CD14-positive monocyte (primary cell): ENCODE measurements around the gene PCDHGA12. TPM values are rescaled to one million over a fixed set of nuclear protein-coding genes. Genes with fewer than 3 reads are reported as not detected.
"Not testable (repeated sequence)": the region's sequence is repeated elsewhere in the genome, so short reads cannot be mapped to it uniquely, and the experiment has no call there.

ENCODE experiments used
- DNase-seq, 3 donors: peaks; one replicate each; pipeline ENCODE4 v3.0.0-alpha.2; 2011 to 2022
- H2AFZ ChIP-seq: 2 replicates; pipeline ENCODE4 v1.6.0; 2012; ENCODE audit warnings: mild to moderate bottlenecking, low read depth, low read length, inconsistent platforms; ENCODE audit not compliant: insufficient read depth, poor library complexity, severe bottlenecking
- H3K27ac ChIP-seq, 2 donors: 1 replicate in 1 of 2; 2 replicates in 1 of 2; pipeline ENCODE4 v1.5.1; 2012 to 2013; ENCODE audit warnings: low read length in 2 of 2, control low read depth in 1 of 2, inconsistent platforms in 1 of 2, low read depth in 1 of 2, mild to moderate bottlenecking in 1 of 2
- H3K27me3 ChIP-seq, 2 donors: one replicate each; pipeline versions ENCODE4 v1.6.0 to v1.6.1; 2011 to 2013; ENCODE audit warnings: low read length in 2 of 2; ENCODE audit not compliant: control insufficient read depth in 2 of 2, insufficient read depth in 2 of 2
- H3K36me3 ChIP-seq, 2 donors: replicated peaks in 1 of 2; 1 replicate in 1 of 2; 2 replicates in 1 of 2; pipeline versions ENCODE4 v1.5.1 to v1.6.1; 2012 to 2013; ENCODE audit warnings: low read length in 2 of 2, control low read depth in 1 of 2, inconsistent platforms in 1 of 2, mild to moderate bottlenecking in 1 of 2; ENCODE audit not compliant: insufficient read depth in 2 of 2, control insufficient read depth in 1 of 2
- H3K4me1 ChIP-seq, 2 donors: 1 replicate in 1 of 2; 2 replicates in 1 of 2; pipeline versions ENCODE4 v1.5.1 to v1.6.1; 2012 to 2013; ENCODE audit warnings: low read length in 2 of 2, control low read depth in 1 of 2, inconsistent platforms in 1 of 2, mild to moderate bottlenecking in 1 of 2, moderate library complexity in 1 of 2; ENCODE audit not compliant: insufficient read depth in 2 of 2, control insufficient read depth in 1 of 2
- H3K4me2 ChIP-seq: replicated peaks from 2 replicates; pipeline ENCODE3; 2012; ENCODE audit warnings: low read length, moderate library complexity, mild to moderate bottlenecking; ENCODE audit not compliant: poor library complexity, severe bottlenecking; ENCODE audit errors: extremely low read depth
- H3K4me3 ChIP-seq, 3 experiments: fragments of 200-600 bp in 1 of 3; sonication (generic) in 1 of 3; replicated peaks in 1 of 3; 1 replicate in 2 of 3; 2 replicates in 1 of 3; pipeline ENCODE4 v1.5.1; 2011 to 2013; ENCODE audit warnings: low read length in 3 of 3, mild to moderate bottlenecking in 3 of 3, control low read depth in 2 of 3, low read depth in 2 of 3, inconsistent platforms in 1 of 3, moderate library complexity in 1 of 3
- H3K79me2 ChIP-seq: 2 replicates; pipeline ENCODE4 v1.6.0; 2012; ENCODE audit warnings: mild to moderate bottlenecking, control low read depth, inconsistent platforms, low read length, moderate library complexity; ENCODE audit not compliant: insufficient read depth
- H3K9ac ChIP-seq: 2 replicates; pipeline ENCODE4 v1.6.0; 2017; ENCODE audit warnings: low read length, mild to moderate bottlenecking; ENCODE audit not compliant: insufficient read depth, poor library complexity, severe bottlenecking
- H3K9me3 ChIP-seq, 2 donors: replicated peaks in 1 of 2; 1 replicate in 1 of 2; 2 replicates in 1 of 2; pipeline versions ENCODE4 v1.5.1 to v1.6.1; 2012 to 2013; ENCODE audit warnings: low read length in 2 of 2, control low read depth in 1 of 2; ENCODE audit not compliant: control insufficient read depth in 1 of 2, insufficient read depth in 1 of 2
- H4K20me1 ChIP-seq: 2 replicates; pipeline ENCODE4 v1.6.0; 2012; ENCODE audit warnings: mild to moderate bottlenecking, low read length, control low read depth, moderate library complexity; ENCODE audit not compliant: insufficient read depth
- H3K27ac Mint-ChIP-seq, 7 donors: one replicate each; pipeline ENCODE4 v1.8.0; 2020; ENCODE audit warnings: mild to moderate bottlenecking in 7 of 7, mixed read lengths in 7 of 7, moderate library complexity in 6 of 7, inconsistent platforms in 2 of 7
- H3K27me3 Mint-ChIP-seq, 3 donors: one replicate each; pipeline ENCODE4 v1.8.0; 2021 to 2022; ENCODE audit warnings: low read depth in 3 of 3, mild to moderate bottlenecking in 3 of 3, mixed read lengths in 3 of 3, moderate library complexity in 3 of 3, inconsistent platforms in 1 of 3
- H3K36me3 Mint-ChIP-seq, 2 donors: one replicate each; pipeline ENCODE4 v1.8.0; 2020; ENCODE audit warnings: mixed read lengths in 2 of 2, inconsistent platforms in 1 of 2, mild to moderate bottlenecking in 1 of 2
- H3K4me1 Mint-ChIP-seq: one replicate; pipeline ENCODE4 v1.8.0; 2020; ENCODE audit warnings: mild to moderate bottlenecking, mixed read lengths
- H3K4me3 Mint-ChIP-seq, 2 donors: one replicate each; pipeline ENCODE4 v1.8.0; 2020; ENCODE audit warnings: mild to moderate bottlenecking in 2 of 2, mixed read lengths in 2 of 2, moderate library complexity in 1 of 2
- H3K9me3 Mint-ChIP-seq, 7 donors: one replicate each; pipeline ENCODE4 v1.8.0; 2020 to 2022; ENCODE audit warnings: mixed read lengths in 7 of 7, mild to moderate bottlenecking in 6 of 7, moderate library complexity in 6 of 7, inconsistent platforms in 2 of 7
- CTCF ChIP-seq: fragments of 200-600 bp; IDR thresholded peaks from one replicate; pipeline ENCODE4 v1.8.0; 2022; ENCODE audit warnings: antibody characterized with exemption, mild to moderate bottlenecking
- WGBS: methylation state at CpG from one replicate; pipeline ENCODE4 v1.1.5; 2013; ENCODE audit warnings: missing lambda C conversion rate; ENCODE audit not compliant: insufficient coverage; 5-methylcytosine and 5-hydroxymethylcytosine counted together
- intact Hi-C, 2 donors: fragments of 100-400 bp; cut with micrococcal nuclease; formaldehyde crosslinking; loops; one replicate each; pipeline versions ENCODE4 v1.15.0 to v1.15.1; 2023
- polyA plus RNA-seq, 3 donors: library from polyadenylated mRNA; depleted of rRNA in 1 of 3; unstranded in 2 of 3; stranded (reverse) in 1 of 3; fragments of 300-500 nt in 2 of 3; fragments of >200 nt in 1 of 3; fragmentation: Illumina TruSeq in 2 of 3; gene quantifications; 1 replicate in 2 of 3; 2 replicates in 1 of 3; pipeline ENCODE4 v1.2.3, GENCODE V29; 2012 to 2021

PCDHGA12 gene
- polyA plus RNA-seq, 3 donors, result 0.01 TPM; not detected in 2

- peaks cover 53 to 97% of the 10 kb centered on the region in 2 donors for H3K27me3 ChIP-seq
- no peak within 1 kb of the TSS for H3K27ac Mint-ChIP-seq
- no peaks in the 10 kb centered on the region for H3K36me3 ChIP-seq
- DNase-seq, result no peak
- peaks cover 41 to 79% (median 64%) of the 10 kb centered on the region in 7 donors for H3K9me3 Mint-ChIP-seq
- H3K4me3 Mint-ChIP-seq, result peak within 1 kb of the TSS; percentile 42 to 69
- H2AFZ ChIP-seq, result no peak within 1 kb of the TSS
- peaks cover 5% of the 10 kb centered on the region for H3K4me1 Mint-ChIP-seq
- H4K20me1 ChIP-seq, result no peaks in the 10 kb centered on the region
- peaks cover 7 to 12% of the 10 kb centered on the region in 2 donors for H3K36me3 Mint-ChIP-seq
- peaks cover 59 to 88% (median 84%) of the 10 kb centered on the region in 3 donors for H3K27me3 Mint-ChIP-seq
- H3K4me3 ChIP-seq, result no peak within 1 kb of the TSS
- H3K9ac ChIP-seq, result no peak within 1 kb of the TSS
- 31% methylated on average over 23 of the region's 38 CpGs for WGBS
- H3K4me2 ChIP-seq, result no peak within 1 kb of the TSS
- H3K79me2 ChIP-seq, result no peaks in the 10 kb centered on the region
- peaks cover 50 to 92% of the 10 kb centered on the region in 2 donors for H3K9me3 ChIP-seq
- no peaks in the 10 kb centered on the region for H3K4me1 ChIP-seq
- no peak within 1 kb of the TSS for H3K27ac ChIP-seq
- peak; percentile 12 for TF ChIP-seq CTCF
- intact Hi-C loops, result no loop called here
These were observed 37.7 kb upstream of the PCDHGA12 start, which contains the start of gene PCDHGA8 for GRCh38 chr5:141392429-141393198. Gene PCDHGA8 (plus strand): TSS chr5:141392633. CDS start chr5:141392814, 181 bp downstream.

- no peak overlapping the region for H3K9ac ChIP-seq
- H3K4me3 ChIP-seq, result no peak overlapping the region
- no peak overlapping the region for H3K27ac ChIP-seq
- WGBS, result 45% methylated on average over 15 of the region's 21 CpGs
- peaks cover 7 to 12% of the 10 kb centered on the region in 2 donors for H3K36me3 Mint-ChIP-seq
- peaks cover 51 to 91% of the 10 kb centered on the region in 2 donors for H3K9me3 ChIP-seq
- H3K4me1 Mint-ChIP-seq, result peaks cover 5% of the 10 kb centered on the region
- H3K79me2 ChIP-seq, result no peaks in the 10 kb centered on the region
- peaks cover 62 to 89% (median 86%) of the 10 kb centered on the region in 3 donors for H3K27me3 Mint-ChIP-seq
- peaks cover 41 to 79% (median 64%) of the 10 kb centered on the region in 7 donors for H3K9me3 Mint-ChIP-seq
- H3K4me3 Mint-ChIP-seq, result peak overlapping the region in 1 of 2 donors; percentile 69
- H3K4me2 ChIP-seq, result no peak overlapping the region
- H4K20me1 ChIP-seq, result no peaks in the 10 kb centered on the region
- no peaks in the 10 kb centered on the region for H3K36me3 ChIP-seq
- H3K4me1 ChIP-seq, result no peaks in the 10 kb centered on the region
- no peak for DNase-seq
- intact Hi-C loops, result no loop called here
- H3K27me3 ChIP-seq, result peaks cover 52 to 97% of the 10 kb centered on the region in 2 donors
- no peak for TF ChIP-seq CTCF
- H2AFZ ChIP-seq, result no peak overlapping the region
- H3K27ac Mint-ChIP-seq, result no peak overlapping the region
These were observed 37.0 kb upstream of the PCDHGA12 start for GRCh38 chr5:141393267-141393666.

GRCh38 chr5:141394401-141395187 lies 35.7 kb upstream of the PCDHGA12 start:
- WGBS, result 30% methylated on average over 30 of the region's 53 CpGs
- DNase-seq, H3K9ac ChIP-seq, H3K36me3 ChIP-seq, H3K4me1 ChIP-seq, H4K20me1 ChIP-seq, H3K4me2 ChIP-seq, H3K27ac ChIP-seq, H3K79me2 ChIP-seq, H2AFZ ChIP-seq, H3K4me3 ChIP-seq, intact Hi-C loops, H3K27ac Mint-ChIP-seq, H3K4me1 Mint-ChIP-seq: not testable (repeated sequence)
- Mint-ChIP-seq H3K27me3 (peaks cover 64 to 89% (median 86%) of the 10 kb centered on the region in 3 donors), H3K36me3 (peaks cover 7 to 11% of the 10 kb centered on the region in 2 donors), H3K9me3 (peaks cover 39 to 79% (median 64%) of the 10 kb centered on the region in 7 donors), H3K4me3 (peak overlapping the region in 1 of 2 donors; percentile 72)
- H3K27me3 ChIP-seq, result peaks cover 54 to 97% of the 10 kb centered on the region in 2 donors
- H3K9me3 ChIP-seq, result peaks cover 50 to 91% of the 10 kb centered on the region in 2 donors
